Activated CD4-positive, alpha-beta T cell treated with anti-CD3 and anti-CD28 coated beads, Interleukin-2, amount 50 U/mL, for 1 hour (primary cell): ENCODE measurements around the gene LHPP.

Experiments
- DNase-seq: peaks from one replicate; pipeline ENCODE4 v3.0.0-alpha.2; 2020

Gene LHPP

GRCh38 chr10:124630551-124630950 is 168.9 kb downstream of the LHPP start:
- no peak for DNase-seq

DNA sequence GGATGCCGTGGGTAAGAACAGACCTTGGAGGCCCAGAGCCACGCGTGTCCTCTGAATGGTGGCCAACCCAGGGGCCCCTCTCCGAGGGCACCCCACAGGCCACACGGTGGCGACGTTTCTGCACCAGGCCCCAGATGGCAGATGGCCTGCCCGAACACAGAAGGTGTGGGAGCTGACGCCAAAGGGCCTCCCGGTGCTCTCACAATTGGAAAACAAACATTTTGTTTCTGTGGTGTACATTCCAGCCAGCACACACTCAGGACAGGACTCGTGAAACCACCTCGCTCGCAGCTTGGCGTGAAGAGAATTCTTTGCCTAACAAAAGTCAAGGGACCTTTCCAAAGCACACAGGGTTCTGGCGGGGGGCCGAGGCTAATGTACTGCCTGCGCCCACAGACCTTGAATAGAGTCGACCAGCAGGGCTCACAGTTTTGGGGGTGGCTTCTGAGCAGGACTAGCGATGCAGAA is 170.5 kb downstream of the LHPP start:
- peak; percentile 56 for DNase-seq

- DNase-seq = no peak
These were observed 170.9 kb downstream of the LHPP start for GRCh38 chr10:124632566-124632965.

GRCh38 chr10:124636271-124636995 is 174.8 kb downstream of the LHPP start:
- peak; percentile 52 for DNase-seq

- DNase-seq = no peak
These were observed 175.6 kb downstream of the LHPP start for GRCh38 chr10:124637091-124637700.

GRCh38 chr10:124637746-124638145 is 176.1 kb downstream of the LHPP start:
- no peak for DNase-seq

DNA sequence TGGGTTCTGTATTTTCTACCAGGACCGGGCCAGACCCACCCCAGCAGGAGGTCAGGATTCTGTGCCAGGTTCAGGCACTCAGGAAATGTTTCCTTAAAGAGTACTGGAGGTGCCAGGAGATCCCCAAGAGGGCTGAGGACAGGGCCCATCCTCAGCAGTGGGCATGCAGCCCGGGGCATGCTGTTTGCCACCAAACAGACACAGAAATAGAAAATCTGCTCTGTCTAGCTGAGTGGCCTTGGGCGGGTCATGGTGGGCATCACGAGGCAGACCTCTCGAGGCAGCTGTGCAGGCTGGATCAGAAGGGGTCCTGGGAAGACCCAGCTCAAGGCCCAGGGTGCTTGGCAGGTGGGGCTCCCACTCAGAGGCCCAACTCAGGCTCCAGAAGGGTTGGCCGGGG is 177.6 kb downstream of the LHPP start:
- no peak for DNase-seq

- no peak for DNase-seq
These were observed 178.0 kb downstream of the LHPP start for GRCh38 chr10:124639646-124640045.

GRCh38 chr10:124640056-124640455 is 178.4 kb downstream of the LHPP start:
- DNase-seq = no peak

- no peak for DNase-seq
These were observed 179.1 kb downstream of the LHPP start for GRCh38 chr10:124640538-124641231.

GRCh38 chr10:124641282-124642087 is 179.9 kb downstream of the LHPP start:
- DNase-seq = peak; percentile 40

- DNase-seq = no peak
These were observed 180.6 kb downstream of the LHPP start for GRCh38 chr10:124642088-124642710.

GRCh38 chr10:124643330-124644009 is 181.8 kb downstream of the LHPP start:
- DNase-seq = no peak

- no peak for DNase-seq
These were observed 182.6 kb downstream of the LHPP start for GRCh38 chr10:124644236-124644635.

DNA sequence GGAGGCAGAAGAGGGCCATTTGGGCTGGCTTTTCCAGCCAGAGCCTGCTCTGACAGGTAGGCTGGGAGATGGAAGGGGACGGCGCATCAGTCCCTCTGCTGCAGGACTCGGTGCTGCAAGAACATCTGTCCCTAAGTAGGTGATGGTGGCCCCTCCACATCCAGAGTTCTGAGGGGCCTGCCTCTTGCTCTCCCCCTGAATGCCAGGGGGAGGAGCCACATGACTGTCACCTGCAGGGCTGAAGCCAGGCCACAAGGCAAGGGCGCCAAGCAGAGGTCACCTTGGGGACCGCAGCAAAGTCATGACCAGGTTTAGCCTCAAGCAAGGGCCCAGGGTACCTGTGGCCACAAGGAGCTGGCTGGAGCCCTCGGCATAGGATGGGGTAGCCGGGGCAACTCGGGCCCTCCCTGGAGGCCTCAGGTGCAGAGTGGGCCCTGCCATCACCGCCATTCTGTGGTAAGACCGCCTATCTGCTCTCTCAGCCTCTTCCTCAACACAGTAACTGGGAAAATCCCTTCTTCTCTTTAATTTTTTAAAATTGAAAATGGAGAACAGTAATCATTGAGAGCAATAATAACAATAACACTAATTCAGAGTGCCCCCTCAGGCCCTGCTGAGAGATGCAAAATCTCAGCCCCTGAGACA is 183.3 kb downstream of the LHPP start:
- no peak for DNase-seq

DNA sequence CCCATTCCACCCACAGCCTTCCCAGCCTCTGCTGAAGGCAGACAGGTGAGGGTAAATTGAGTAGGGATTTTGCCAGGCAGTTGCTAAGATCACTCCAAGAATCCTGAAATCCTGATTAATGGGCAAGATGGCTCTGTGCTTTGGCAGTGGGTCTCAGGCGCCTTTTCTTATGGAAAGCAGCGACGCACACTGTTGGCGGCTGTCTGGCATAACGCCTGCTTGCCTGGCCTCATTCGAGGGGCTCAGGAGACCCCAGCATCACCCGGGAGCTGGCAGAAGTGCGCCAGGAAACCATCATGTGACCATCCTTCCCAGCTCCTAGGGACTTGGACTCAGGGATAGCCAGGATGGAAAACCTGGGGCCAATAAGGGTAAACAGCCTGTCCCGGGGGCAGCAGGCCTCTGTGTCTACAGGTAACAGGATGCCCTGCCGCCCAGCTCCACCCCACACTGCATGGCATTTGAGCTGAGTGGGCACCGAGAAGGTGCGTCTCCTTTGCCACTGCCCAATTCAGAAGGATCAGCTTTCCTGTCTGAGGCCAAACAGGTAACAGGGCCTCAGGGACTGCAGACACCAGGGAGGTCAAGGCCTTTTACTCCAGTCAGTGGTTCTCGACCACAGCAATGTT is 184.0 kb downstream of the LHPP start:
- no peak for DNase-seq

- DNase-seq = no peak
These were observed 185.1 kb downstream of the LHPP start for GRCh38 chr10:124646483-124647352.

GRCh38 chr10:124647421-124648130 is 186.0 kb downstream of the LHPP start:
- peak; percentile 65 for DNase-seq

DNA sequence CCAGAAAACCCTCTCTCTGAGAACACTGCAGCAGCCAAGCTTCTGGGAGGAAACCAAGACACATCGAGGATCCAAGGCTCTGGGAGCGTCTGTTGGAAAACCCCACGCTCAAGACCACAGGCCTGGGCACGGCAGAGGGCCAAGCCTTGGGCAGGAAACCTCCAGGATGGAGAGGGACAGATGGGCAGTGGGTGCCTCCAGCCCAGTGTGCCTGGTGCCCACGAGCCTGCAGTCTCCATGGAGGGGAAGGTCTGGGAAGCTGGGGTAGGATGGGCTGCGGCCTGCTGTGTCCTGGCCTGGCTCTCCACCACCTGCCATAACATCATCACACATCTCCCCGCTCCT is 186.5 kb downstream of the LHPP start:
- DNase-seq = no peak
